Measurements from ENCODE around the gene RAET1G.
"Not testable (repeated sequence)": the region's sequence is repeated elsewhere in the genome, so short reads cannot be mapped to it uniquely, and the experiment has no call there.

The RAET1G gene, protein sequence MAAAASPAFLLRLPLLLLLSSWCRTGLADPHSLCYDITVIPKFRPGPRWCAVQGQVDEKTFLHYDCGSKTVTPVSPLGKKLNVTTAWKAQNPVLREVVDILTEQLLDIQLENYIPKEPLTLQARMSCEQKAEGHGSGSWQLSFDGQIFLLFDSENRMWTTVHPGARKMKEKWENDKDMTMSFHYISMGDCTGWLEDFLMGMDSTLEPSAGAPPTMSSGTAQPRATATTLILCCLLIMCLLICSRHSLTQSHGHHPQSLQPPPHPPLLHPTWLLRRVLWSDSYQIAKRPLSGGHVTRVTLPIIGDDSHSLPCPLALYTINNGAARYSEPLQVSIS

DNA sequence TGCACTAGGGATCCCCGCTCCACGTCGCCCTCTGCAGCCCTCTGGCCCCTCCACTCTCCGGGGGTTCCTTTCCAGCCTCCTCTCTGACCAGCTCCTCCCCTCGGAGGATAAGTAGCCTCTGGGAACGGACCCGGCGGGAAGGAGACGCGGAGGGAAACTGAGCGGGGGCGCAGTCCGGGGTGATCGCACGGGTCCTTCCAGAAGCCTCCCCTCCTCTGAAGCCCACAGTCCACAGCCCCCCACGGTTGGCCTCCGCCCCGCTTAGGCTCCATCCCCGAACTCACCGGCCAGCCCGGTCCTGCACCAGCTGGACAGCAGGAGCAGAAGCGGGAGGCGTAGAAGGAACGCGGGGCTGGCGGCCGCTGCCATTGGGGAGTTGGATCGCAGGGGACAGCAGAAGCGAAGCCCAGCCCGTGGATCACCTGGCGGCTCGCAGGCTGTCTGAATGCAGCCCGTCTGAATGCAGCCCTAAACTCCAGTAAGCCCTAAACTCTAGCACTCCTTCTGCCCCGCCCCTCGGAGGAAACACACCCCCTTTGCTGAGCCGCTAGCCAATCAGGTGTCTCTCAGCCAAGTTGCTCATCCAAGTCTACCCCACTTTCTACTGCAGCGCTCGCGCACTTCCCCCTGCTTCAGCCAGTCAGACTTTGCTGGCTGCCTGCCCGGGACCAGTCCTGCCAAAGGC lies at the start of gene RAET1G:
TSS of gene RAET1G (minus strand) at position 480 of the 685 bp plus-strand sequence. CDS start at position 369, 111 bp downstream.
- DNase-seq (ENCODE audit: low read depth): peak; percentile 81

DNA sequence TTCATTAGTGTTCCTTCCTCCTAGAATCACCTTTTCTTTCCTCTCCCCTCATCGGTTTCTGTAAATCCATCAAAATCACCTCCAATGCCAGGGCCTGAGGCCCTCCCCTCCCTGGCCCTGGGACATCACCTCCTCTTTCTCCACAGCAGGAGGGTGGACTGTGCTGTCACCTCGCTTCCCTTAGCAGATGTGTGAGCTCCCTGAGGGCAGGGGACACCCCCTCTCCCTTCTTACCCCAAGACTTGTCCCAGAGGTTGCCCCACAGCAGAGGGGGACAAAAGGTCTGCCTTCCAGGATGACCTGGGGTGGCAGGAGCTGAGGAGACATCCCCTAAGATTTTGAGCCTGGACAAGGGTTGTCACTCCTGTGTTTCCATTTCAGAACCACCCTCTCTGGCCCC lies 46.7 kb upstream of the RAET1G start:
- no peak for DNase-seq (ENCODE audit: low read depth)

DNA sequence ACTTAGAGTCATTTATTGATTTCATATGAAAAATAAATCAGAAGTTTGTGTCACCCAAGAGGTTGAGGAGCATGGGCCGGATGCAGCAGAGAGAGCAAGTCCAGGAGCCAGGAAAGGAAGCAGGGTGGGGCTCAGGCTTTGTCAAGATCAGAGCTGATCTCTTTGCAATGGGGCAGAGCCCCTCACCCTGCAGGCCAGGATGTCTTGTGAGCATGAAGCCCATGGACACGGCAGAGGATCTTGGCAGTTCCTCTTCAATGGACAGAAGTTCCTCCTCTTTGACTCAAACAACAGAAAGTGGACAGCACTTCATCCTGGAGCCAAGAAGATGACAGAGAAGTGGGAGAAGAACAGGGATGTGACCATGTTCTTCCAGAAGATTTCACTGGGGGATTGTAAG lies 46.0 kb upstream of the RAET1G start:
- not testable (repeated sequence) for DNase-seq (ENCODE audit: low read depth)

DNA sequence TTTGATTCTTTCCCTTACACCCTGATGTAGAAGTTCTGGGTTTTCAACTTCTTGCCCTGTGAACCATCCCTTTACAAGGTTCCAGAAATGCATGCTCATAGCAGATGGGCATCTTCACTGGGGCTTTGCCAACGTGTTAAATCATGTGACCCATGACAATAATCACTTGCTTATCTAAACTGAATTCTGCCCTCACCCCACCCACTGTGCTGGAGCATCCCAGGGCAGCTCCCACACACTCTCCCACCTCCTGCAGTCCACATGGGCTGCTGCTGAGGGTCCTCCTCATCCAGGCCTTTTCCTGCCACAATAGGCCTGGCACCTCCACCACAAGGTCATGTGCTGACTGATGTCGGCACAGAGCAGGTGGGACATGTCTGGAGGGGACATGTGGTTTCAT lies 45.1 kb upstream of the RAET1G start:
- not testable (repeated sequence) for DNase-seq (ENCODE audit: low read depth)

DNA sequence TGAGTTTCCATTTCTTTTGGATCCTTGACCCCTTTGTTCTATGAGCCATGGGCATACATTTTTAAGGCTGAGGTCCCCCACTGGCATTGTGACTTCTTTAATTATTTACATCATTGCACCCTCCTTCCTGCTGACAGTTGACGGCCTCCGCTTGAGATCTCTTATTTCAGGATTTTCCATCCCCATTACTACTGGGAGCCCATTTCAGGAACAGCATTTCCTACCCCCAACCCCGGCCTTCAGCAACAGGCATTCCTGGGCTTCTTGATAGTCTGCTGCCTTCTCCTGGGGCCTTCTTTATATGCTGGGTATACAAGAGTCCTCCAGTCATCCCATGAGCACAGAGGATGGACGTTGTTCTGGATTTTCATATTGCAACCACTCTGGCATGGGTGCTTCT lies 44.7 kb upstream of the RAET1G start:
- DNase-seq (ENCODE audit: low read depth): no peak

DNA sequence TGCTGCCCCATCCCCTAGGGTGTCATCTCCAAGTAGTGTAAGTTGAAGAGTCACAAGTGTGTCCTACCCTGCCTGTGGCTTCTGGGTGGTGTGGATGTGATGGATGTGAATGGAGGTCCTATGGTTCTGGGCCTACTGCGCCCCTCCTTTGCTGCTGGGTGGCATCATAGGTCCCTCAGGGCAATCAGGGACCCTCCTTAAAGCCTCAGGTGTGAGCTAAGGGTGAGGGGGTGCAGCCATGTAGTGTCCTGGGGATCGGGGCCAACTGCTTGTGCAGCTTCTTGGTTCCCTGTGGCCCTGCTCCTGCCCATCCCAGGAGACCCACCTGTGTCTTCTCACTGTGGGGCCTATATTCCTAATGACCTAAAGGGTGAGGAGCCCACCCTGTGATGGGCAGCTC lies 43.4 kb upstream of the RAET1G start:
- not testable (repeated sequence) for DNase-seq (ENCODE audit: low read depth)

DNA sequence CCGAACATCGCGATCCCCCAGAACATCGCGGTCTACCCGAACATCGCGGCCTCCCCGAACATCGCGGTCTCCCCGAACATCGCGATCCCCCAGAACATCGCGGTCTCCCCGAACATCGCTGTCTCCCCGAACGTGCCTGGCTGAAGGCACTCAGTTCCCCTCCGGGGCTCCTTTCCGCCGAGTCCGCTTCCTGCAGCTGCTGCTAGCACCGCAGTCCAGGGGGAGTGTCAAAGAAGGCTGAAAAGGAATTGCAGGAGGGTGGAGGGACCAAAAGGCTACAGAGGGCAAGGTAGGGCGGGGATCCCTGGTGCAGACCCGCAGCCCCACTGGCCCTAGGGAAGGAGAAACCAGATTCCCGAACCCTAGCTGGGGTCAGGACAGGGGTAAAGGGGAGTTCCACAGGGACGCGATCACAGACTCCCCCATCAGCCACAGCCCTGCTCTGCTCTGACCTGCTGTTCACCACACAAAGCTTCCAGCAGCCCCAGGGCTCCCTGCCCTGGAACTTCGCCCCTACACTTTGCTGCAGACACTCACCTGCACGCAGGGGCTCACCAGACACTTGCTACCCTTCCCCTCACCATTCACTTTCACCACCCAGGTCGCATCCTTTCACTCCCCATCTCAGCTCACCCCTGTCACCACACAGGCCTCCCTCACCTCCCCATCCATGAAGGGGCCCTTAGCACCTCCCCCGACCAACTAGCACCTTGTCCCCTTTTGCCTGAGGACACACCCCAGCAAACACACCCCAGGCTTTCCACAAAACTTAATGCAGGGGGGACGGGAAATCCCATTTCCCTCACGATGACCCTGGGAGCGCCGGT lies 42.5 kb upstream of the RAET1G start:
- DNase-seq (ENCODE audit: low read depth): no peak

DNA sequence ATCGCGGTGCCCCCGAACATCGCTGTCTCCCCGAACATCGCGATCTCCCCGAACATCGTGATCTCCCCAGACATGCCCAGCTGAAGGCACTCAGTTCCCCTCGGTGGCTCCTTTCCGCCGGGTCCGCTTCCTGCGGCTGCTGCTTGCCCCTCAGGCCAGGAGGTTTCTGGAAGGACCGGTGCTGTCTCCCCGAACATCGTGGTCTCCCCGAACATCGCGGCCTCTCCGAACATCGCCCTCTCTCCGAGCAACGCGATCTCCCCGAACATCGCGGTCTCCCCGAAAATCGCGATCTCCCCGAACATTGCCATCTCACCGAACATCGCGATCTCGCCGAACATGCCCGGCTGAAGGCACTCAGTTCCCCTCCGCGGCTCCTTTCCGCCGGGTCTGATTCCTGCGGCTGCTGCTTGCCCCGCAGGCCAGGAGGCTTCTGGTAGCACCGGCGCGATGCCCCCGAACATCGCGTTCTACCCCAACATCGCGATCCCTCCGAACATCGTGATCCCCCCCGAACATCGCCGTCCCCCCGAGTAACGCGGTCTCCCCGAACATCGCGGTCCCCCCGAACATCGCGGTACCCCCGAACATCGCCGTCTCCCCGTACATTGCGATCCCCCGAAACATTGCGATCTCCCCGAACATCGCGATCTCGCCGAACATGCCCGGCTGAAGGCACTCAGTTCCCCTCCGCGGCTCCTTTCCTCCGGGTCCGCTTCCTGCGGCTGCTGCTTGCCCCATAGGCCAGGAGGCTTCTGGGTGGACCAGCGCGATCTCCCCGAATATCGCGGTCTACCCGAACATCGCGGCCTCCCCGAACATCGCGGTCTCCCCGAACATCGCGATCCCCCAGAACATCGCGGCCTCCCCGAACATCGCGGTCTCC lies 41.6 kb upstream of the RAET1G start:
- DNase-seq (ENCODE audit: low read depth): peak; percentile 8

DNA sequence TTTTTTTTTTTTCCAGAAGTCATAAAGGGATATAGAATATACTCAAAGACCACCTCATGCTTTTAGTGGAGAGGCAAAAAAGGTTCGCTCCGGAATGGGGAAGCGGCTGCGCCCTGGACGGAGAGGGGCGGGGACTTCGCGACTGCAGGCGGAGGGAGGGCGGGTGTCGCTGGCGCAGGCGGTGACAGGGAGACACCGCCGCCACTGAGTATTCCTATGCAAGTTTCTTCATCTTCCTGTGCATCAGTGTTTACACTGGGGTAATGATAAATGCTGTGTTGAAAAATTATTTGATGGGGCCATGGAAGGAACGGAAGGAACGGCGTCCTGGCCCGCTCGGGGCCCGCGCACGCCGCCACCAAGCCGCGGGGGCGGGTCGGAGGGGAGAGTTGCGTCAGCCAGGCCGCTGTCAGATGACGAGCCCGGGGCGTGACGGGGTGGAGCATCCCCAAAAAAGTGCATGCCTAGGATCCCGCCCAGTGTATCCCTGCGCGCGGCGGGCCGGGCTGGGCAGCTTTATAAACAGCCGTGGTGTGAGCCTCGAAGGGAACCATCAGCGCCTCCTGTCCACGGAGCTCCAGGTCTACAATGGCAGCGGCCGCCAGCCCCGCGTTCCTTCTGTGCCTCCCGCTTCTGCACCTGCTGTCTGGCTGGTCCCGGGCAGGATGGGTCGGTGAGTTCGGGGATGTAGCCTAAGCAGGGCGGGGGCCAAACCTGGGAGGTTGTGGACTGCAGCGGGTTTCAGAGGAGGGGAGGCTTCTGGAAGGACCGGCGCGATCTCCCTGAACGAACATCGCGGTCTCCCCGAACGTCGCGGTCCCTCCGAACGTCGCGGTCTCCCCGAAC lies 40.8 kb upstream of the RAET1G start, which contains the start of gene ULBP1:
TSS of gene ULBP1 (plus strand) at position 482 of the 846 bp plus-strand sequence. CDS start at position 589, 107 bp downstream.
- peak; percentile 83 for DNase-seq (ENCODE audit: low read depth)

DNA sequence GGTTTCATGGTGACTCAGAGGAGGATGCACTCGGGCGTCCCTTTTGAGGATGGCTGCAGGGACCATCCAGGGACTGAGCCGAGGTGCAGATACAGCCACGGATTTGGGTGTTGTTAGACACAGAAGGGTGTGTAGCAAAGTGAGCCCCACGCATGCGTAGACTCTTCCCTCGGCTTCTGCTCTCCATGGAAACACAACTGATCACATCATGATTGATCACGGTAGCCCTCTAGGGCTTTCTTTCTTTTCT lies 40.2 kb upstream of the RAET1G start:
- peak; percentile 30 for DNase-seq (ENCODE audit: low read depth)

DNA sequence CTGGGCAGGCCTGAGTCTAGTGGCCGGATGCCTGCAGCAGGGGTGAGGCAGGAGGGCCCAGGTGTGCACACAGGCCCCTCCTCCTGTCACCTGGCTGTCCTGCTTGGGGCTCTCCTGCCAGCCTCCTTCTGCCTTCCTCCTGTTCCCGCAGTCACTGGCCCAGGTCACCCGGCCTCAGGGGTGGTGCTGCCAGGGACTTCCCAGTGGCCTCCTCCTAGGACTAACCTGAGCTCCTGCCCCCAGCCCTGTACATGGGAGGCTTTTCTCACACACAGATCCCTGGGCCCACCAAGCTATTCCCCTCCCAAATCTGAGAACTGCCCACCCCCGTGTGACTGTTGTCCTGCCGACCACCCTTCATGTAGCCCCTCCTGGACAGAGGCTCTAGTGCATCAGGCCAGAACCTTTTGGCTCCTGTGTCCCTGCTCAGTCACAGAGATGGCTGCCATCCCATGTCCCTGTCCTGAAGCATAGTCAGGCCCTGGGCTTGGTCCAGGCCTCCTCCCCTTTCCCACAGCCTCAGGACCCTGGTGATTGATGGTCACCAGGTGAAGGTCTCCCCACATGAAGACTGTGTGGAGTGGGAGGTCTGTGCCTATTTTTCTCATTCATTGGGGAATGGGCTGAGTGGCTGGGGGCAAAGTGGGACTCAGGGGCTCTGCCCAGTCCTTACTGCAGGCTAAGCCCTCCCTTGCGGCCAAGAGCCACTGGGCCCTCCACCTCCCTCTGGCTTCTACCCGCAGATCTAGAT lies 39.7 kb upstream of the RAET1G start:
- no peak for DNase-seq (ENCODE audit: low read depth)

DNA sequence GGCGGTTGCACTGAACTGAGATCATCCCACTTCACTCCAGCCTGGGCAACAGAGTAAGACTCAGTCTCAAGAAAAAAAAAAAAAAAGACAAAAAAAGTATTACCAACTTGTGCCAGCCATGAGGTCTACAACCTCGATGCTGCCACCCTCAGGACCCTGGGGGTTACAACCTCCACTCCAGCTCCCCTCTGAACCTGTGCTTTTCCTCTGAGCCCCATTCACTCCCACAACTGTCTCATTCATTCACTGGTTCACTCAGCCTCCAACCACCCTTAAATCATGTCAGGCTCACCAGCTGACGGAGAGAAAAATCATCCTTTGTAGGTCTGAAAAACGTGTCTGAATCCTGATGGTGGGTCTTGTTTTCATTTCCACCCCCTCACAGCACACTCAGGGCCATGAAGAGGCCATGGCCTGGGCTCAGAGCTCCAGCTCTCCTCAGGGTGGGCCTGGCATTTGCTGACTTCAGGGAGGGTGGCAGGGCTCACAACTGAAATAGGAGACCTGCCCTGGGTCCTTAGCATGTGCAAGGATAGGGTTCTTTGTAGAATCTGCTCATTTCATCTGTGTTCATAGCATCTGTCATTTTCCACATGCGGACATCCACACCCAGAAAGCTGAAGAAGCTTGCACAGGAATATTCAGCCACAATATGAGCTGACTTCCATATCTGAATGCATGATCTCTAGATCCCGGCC lies 39.0 kb upstream of the RAET1G start:
- no peak for DNase-seq (ENCODE audit: low read depth)

DNA sequence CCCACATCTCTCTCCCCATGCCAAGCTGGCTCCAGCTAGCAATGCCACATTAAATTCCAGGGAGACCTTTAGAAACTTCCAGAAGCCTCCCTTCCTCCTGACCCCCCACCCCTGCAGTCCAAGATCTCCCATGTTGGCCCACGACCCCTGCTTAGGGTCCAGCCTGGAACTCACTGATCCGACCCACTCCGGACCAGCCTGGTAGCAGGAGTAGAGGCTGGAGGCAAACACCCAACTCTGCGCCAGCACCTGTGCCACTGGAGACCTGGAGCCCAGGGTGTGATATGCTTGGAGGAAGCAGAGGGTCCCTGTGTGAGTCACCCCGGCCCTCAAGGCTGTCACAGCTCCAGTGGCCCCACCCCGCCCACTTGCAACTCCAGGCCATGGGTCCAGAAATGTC lies 37.6 kb upstream of the RAET1G start:
- no peak for DNase-seq (ENCODE audit: low read depth)

DNA sequence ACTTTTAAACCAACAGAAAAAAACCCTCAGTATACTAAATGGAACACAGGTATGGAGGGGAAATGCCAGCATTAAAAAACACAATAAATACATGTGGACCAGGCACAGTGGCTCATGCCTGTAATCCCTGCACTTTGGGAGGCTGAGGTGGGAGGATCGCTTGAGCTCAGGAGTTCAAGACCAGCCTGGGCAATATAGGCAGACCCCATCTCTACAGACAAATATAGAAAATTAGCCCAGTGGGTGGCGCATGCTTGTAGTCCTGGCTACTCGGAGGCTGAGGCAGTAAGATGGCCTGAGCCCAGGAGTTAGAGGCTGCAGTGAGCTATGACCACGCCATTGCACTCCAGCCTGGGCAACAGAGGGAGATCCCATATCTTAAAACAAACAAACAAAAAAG lies 36.9 kb upstream of the RAET1G start:
- not testable (repeated sequence) for DNase-seq (ENCODE audit: low read depth)

DNA sequence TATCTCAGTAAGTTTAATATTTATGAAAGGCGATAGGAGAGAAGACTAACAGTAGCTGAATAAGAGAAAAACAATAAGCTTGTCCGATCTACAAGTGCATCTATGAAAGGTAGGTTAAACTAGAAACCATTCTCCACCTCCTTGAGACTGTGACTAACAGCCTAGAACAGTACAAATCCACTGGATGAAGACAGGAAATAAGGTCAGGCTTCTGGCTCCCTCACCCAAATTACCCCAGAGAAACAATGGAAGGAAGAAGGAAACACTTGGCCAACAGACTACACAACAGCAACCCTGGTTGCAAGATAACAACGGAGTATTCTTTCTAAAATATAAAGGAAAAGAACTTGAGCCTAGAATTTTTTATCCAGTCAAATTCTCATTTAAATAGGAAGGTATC lies 35.2 kb upstream of the RAET1G start:
- not testable (repeated sequence) for DNase-seq (ENCODE audit: low read depth)

DNA sequence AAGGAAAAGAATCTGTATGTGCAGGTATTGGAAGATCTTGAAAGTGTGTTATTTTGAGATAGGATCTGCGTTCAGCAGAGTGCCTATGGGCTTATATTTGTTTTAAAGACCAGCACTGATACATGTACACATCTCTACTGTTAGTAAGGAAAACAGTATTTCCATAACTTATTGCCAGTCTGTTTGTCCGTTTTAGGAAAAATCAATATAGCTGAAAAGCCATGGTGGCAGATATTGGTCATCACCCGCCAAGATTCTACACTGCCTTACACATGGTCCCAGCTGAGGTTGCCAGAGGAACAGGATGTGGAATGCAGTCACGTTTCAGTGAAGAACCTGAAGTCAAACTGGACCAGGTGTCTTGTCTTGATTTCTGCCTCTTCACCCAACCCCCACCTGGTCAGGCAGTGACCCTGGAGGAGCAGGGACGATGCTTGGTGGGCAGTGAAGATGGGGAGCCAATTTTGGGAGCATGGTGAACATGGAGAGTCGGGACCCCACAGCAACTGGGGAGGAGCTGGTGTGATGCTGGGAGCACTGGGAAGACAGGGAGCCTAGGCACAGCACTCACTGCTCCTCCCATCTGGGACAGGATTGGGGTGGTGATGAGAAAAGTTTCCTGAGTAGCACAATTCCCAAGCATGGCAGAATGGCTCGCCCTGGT lies 32.9 kb upstream of the RAET1G start:
- not testable (repeated sequence) for DNase-seq (ENCODE audit: low read depth)

DNA sequence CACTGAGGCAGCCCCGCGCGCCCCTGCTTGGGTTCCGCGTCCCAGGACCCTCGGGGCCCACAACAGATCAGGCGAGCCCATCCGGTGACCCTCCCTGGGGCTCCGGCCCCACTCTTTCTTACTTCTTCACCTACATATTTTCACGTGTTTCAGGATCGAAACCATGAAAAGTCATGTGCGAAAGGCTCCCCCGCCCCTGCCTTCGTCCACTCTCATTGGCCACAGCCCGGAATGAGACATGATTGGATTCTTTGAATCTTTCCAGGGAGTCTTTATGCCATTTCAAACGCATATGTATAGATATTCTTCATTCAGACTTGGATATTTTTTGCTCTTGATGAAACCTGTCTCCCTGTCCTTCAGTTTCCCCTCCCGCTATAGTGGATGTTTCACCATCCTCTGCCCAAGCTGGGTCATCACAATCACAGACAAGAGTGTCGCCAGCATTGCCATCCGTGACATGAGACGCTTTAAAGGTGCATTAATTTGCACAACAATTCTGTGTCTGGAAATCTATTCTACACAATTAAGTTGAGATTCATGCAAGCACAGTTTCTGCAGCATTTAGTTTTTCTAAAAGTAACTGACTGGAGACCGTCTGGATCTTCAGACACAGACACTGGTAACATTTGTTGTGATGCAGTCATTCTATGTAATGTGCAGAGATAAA lies 32.2 kb upstream of the RAET1G start:
- not testable (repeated sequence) for DNase-seq (ENCODE audit: low read depth)

DNA sequence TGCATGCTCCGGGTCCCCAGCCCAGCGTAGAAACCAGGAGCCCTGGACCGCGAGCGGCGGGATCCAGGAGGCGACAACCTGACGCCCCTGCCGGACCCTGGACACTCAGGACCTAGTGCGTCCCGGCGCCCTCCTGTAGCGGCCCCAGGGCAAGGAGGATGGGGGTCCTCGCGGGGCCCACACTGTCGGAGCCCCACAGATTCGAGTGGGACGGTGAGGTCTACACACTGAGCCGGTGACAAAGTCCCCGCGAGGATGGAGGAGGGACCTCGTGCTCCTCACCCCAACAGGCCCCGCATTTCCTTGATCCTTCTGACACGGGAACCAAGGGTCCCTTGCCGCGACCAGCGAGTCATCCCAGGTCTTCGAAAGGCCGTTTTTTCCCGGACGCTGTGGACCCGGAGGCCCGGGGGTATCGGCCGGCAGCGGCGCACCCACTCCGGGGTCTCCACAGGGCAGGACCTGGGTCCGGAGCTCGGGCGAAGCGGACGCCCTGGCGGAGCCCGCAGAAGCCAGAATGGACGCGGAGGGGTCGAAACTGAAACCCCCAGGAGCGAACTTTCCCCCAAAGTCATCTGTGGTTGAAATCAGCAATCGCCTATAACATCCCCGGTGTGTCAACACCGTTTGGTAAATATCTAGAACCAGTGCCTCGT lies 31.5 kb upstream of the RAET1G start:
- not testable (repeated sequence) for DNase-seq (ENCODE audit: low read depth)

Data from GM04504 (cell line).